ENCODE data around the gene BCKDHB. TPM values are rescaled to one million over a fixed set of nuclear protein-coding genes. Genes with fewer than 3 reads are reported as not detected.

Gene BCKDHB
- total and polyA plus RNA-seq, 2 experiments from 2014 or later: 32.1 to 42.7 TPM

GRCh38 chr6:80276861-80277260, 170.4 kb downstream of the BCKDHB start:
- H3K36me3 Mint-ChIP-seq (ENCODE audit: low read depth): no peaks in the 10 kb centered on the region
- Histone ChIP-seq H3F3A (replicated peaks; ENCODE audit: low read depth) (no peaks in the 10 kb centered on the region), H3K79me2 (replicated peaks; ENCODE audit: insufficient read depth) (no peaks in the 10 kb centered on the region), H3K9me2 (ENCODE audit: insufficient read depth) (no peaks in the 10 kb centered on the region), H4K20me1 (replicated peaks; ENCODE audit: insufficient read depth) (no peaks in the 10 kb centered on the region), H3K27me3 (ENCODE audit: insufficient read depth) (no peaks in the 10 kb centered on the region), H3K27ac (ENCODE audit: low read depth) (no peak overlapping the region), H3K36me3 (ENCODE audit: insufficient read depth) (no peaks in the 10 kb centered on the region), H3K4me3 (no peak overlapping the region), H3K4me2 (no peak overlapping the region), H2AFZ (no peak overlapping the region), H3K4me1 (ENCODE audit: insufficient read depth) (no peaks in the 10 kb centered on the region)
- H3K9me3 Mint-ChIP-seq: no peaks in the 10 kb centered on the region
- DNase-seq (ENCODE audit: low spot score): no peak
- no peak for ATAC-seq
- H3K27ac Mint-ChIP-seq: no peak overlapping the region
- no peaks in the 10 kb centered on the region for H3K27me3 Mint-ChIP-seq (ENCODE audit: insufficient read depth, low read depth, poor library complexity)
- H3K4me1 Mint-ChIP-seq: no peaks in the 10 kb centered on the region
- no peak overlapping the region for H3K4me3 Mint-ChIP-seq
- TF ChIP-seq NANOG (IDR thresholded peaks at IDR 0.05; ENCODE audit: borderline replicate concordance): no peak

- H3K27ac Mint-ChIP-seq: no peak overlapping the region
- H3K27me3 Mint-ChIP-seq (ENCODE audit: insufficient read depth, low read depth, poor library complexity): no peaks in the 10 kb centered on the region
- H3K4me1 ChIP-seq (ENCODE audit: insufficient read depth): no peaks in the 10 kb centered on the region
- TF ChIP-seq ZNF462 (CRISPR knock-in tag; IDR thresholded peaks at IDR 0.05) (no peak), ZNF114 (CRISPR knock-in tag; IDR thresholded peaks at IDR 0.05) (no peak), JUNB (IDR thresholded peaks at IDR 0.05; ENCODE audit: unreplicated experiment) (no peak), ZNF331 (CRISPR knock-in tag; IDR thresholded peaks at IDR 0.05; ENCODE audit: low read depth) (no peak), CREB1 (CRISPR knock-in tag; IDR thresholded peaks at IDR 0.05; ENCODE audit: low read depth) (no peak), STAT1 (IDR thresholded peaks at IDR 0.05; ENCODE audit: unreplicated experiment) (no peak), EZH2phosphoT487 (IDR thresholded peaks at IDR 0.05; ENCODE audit: unreplicated experiment) (no peak), EZH2 (IDR thresholded peaks at IDR 0.05; ENCODE audit: low read depth, unreplicated experiment) (no peak), CTCF (conservative IDR thresholded peaks at IDR 0.05; ENCODE audit: low read depth in 2 of 2) (no peak), ETS1 (IDR thresholded peaks at IDR 0.05) (no peak)
These were observed 171.0 kb downstream of the BCKDHB start for GRCh38 chr6:80277501-80277900.

More at GRCh38 chr6:80277501-80277900, 171.0 kb downstream of the BCKDHB start:
- Histone ChIP-seq H3K9me2 (ENCODE audit: insufficient read depth) (no peaks in the 10 kb centered on the region), H3K27ac (ENCODE audit: low read depth) (no peak overlapping the region), H3K27me3 (ENCODE audit: insufficient read depth) (no peaks in the 10 kb centered on the region), H3K36me3 (ENCODE audit: insufficient read depth) (no peaks in the 10 kb centered on the region), H4K20me1 (replicated peaks; ENCODE audit: insufficient read depth) (no peaks in the 10 kb centered on the region), H3F3A (replicated peaks; ENCODE audit: low read depth) (no peaks in the 10 kb centered on the region), H3K79me2 (replicated peaks; ENCODE audit: insufficient read depth) (no peaks in the 10 kb centered on the region), H3K4me2 (no peak overlapping the region), H2AFZ (no peak overlapping the region), H3K4me3 (no peak overlapping the region)
- DNase-seq (ENCODE audit: low spot score) (no peak), ATAC-seq (no peak)
- no peaks in the 10 kb centered on the region for H3K36me3 Mint-ChIP-seq (ENCODE audit: low read depth)
- H3K4me3 Mint-ChIP-seq: no peak overlapping the region
- no peaks in the 10 kb centered on the region for H3K4me1 Mint-ChIP-seq
- no peaks in the 10 kb centered on the region for H3K9me3 Mint-ChIP-seq
